T-helper 1 cell treated with Interleukin-12 subunit alpha and Interleukin-12 subunit beta and Interleukin-4 antibody, amounts not matched to agents 30 ng/mL and 1 ng/mL, for 36 hours (primary cell): ENCODE results near the gene TWSG1. TPM values are rescaled to one million over a fixed set of nuclear protein-coding genes. Genes with fewer than 3 reads are reported as not detected.

Source experiments
- intact Hi-C: fragments of 100-400 bp; cut with micrococcal nuclease; formaldehyde crosslinking; loops from one replicate; pipeline ENCODE4 v1.15.1; 2024
- total RNA-seq: library from RNA; stranded (reverse); gene quantifications from 2 replicates; pipeline ENCODE4 v1.2.3, GENCODE V29; 2022

TWSG1 gene
- total RNA-seq = 8.3 and 9.2 TPM in 2 replicates

DNA sequence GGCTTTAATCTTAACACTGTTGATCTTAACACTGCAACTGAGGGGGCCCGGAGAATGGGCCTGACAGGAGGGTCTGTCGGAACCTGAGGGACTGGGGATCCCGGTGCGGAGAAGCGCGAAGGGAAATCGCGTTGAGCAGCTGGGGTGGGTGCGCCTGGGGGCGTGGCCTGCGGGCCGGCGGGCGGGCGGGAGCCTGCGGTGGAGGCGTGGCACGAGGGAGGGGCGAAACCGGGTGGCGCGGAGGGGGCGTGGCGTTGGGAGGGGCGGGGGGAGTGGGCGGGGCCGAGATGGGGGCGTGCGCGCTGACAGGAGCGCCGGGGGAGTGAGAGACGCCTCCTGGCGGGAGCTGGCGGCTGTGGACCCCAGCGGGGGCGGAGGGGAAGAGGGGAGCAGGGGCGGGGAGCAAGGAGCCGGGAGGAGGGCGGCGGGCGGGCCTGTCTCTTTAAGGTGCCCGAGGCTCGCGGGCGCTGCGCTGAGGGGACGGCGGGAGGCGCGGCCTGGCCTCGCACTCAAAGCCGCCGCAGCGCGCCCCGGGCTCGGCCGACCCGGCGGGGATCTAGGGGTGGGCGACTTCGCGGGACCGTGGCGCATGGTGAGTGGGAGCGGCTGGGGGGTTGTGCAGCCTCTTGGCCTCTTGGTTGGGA lies at the start of gene TWSG1:
TWSG1 (plus strand) TSS at position 445 of the 644 bp plus-strand sequence. CDS start 2,457 bp downstream, outside the sequence.
- intact Hi-C loops = loop anchor here (1.0 to 10.0 kb wide), 10 partner anchors 72 to 726 kb away; partner anchors contain the start of genes ANKRD12, NDUFV2, RAB12 and RALBP1

DNA sequence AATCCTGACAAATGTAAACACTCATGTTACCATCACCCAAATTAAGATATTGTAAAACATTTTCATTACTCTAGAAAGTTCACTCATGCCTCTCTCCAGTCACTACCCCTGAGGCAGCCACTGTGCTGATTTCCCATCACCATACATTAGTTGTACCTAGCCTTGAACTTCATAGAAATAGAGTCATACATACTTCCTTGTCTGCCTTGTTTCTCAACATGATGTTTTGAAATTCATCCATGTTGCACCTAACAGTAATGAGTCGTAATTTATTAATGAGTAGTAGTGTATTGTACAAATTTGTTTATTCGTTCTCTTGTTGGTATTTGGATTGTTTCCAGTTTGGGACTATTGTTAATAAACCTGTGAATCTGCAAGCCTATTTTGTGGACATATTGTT lies 49.0 kb upstream of the TWSG1 start:
- intact Hi-C loops = no loop called here

DNA sequence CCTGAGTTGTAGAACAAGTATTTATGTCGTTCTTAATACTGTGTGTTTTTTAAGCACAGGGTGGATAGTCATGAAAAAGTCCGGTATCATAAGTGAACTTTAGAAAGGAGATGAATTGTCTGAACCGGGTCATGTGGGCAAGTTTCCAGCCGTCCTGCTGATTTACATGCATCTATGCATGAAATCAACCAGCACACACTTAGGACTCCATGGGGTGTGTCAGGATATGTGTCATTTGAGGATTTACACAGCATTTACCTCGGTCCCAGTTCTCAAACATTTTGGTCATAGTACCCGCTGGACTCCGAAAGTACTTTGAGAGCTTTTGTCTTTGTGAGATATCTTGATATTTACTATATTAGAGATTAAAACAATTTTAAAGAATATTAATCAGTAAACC lies 47.5 kb upstream of the TWSG1 start:
- intact Hi-C loops = no loop called here

DNA sequence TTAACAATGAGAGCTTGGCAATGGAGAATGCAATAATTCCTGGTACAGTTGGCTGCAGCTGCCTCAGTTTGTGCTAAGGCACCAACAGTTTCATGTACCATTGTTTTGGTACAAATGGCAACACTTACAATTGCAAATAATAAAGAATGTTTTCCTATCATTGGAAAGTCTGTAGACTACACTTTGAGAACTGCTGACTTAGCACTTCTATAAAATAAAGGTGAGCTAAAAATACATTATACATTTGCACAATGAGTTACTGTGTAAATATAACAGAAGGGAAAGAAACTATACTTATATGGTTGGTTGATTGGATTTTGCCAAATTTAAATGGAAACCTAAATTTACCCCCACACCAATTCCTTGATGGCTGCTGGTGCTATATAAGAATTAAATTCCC lies 44.9 kb upstream of the TWSG1 start:
- intact Hi-C loops = no loop called here

DNA sequence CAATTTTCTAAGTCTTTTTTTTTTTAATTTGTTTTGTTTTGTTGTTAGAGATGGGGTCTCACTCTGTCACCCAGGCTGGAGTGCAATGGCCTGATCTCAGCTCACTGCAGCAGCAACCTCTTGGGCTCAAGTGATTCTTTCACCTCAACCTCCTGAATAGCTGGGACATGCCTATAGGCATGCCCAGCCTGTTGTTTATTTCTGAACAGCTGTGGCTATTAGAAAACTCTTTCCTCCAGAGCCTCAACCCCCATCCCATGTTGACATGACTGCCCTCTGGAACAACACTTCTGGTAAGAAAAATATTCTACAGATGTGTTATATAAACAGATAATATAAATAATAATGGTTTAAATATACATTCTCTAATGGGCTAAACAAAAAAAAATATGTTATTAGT lies 44.4 kb upstream of the TWSG1 start:
- intact Hi-C loops = no loop called here

DNA sequence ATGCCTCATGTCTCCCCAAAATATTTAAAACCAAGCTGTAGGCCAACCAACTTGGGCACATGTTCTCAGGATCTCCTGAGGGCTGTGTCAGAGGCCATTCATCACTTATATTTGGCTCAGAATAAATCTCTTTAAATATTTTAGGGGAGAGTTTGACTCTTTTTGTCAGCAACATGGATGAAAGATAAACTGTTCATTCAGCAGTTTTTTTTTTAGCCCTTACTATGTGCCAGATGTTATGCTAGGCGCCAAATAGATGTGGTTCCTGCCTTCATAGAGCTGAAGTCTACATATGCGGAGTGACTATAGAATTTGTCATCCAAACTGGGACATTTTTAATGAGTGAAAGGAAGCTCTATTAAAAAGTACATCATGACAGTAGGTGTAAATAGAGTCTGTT lies 42.5 kb upstream of the TWSG1 start:
- intact Hi-C loops = no loop called here

DNA sequence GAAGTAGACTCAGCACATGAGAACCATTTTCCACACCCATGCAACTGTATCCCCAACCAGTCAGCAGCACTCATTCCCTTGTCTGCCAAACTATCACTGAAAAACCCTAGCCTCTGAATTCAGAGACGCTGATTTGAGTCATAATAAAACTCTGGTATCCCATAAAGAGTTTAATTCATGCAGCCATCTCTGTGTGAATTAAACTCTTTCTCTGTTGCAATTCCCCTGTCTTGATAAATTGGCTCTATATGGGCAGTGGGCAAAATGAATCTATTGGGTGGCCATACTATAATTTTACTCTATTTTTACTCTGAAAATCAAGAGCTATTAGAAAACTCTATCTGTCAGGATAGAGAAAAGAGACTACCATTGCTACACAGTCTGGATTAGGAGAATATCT lies 40.6 kb upstream of the TWSG1 start:
- intact Hi-C loops = no loop called here

DNA sequence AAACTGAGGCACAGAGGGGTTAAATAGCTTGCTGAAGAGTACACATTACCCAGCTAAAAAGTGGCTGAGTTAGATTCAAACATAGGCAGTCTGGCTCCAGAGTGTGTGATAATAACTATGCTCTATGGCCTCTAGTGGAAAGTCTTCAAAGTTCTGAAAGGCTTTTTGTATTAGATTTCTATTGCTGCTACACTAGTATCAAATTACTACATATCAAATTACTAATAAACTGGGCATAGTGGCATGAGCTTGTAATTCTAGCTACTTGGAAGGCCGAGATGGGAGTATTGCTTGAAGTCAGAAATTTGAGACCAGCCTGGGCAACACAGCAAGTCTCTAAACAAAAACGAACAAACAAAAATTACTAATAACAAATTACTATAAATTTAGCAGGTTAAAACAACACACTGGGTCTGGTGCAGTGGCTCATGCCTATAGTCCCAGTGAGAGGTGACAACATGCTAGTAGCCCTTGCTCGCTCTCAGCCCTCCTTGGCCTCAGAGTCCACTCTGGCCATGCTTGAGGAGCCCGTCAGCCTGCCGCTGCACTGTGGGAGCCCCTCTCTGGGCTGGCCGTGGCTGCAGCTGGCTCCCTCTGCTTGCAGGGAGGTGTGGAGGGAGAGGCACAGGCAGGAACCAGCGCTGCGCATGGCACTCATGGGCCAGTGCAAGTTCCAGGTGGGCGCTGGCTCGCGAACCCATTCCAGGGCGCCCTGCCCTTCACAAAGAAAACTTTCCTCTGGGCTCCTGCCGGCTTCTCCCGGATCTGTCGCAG lies 38.2 kb upstream of the TWSG1 start:
- intact Hi-C loops = no loop called here

DNA sequence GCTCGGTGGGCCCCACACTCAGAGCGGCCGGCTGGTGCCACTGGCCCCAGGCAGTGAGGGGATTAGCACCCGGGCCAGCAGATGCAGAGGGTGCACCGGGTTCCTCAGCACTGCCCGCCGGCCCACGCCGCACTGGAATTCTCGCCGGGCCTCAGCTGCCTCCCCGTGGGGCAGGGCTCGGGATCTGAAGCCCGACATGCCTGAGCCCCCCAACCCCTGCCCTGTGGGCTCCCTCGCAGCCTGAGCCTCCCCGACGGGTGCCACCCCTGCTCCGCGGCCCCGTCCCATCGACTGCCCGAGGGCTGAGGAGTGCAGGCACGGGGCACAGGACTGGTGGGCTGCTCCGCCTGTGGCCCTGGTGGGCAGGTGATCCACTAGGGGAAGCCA lies 37.6 kb upstream of the TWSG1 start:
- intact Hi-C loops = no loop called here

DNA sequence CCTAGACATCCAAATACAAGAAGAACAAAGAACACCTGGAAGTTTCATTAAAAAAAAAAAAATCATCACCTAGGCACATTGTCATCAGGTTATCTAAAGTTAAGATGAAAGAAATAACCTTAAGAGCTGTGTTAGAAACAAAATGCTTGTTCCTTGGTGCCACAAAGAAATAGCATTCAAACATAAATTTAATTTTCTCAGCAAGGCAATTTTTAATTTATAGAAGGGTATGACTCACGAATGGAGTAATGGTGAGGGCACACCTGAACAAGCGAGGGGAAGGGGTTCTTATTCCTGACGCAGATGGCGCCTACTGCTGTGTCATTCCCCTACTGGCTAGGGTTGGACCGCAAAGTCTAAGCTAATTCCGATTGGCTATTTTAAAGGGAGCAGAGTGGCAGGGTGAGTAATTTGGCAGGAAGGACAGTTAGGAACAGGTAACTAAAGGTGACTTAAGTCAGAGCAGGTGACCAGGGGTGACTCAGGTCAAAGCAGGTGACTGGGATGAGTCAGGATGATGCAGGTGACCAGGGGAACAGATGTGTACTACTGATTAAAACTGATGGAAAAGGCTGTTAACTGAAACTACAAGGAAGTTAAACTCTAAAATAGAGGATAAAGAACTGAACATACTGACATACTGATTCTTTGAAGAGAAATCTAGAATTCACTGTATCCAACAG lies 30.0 kb upstream of the TWSG1 start:
- intact Hi-C loops = no loop called here

DNA sequence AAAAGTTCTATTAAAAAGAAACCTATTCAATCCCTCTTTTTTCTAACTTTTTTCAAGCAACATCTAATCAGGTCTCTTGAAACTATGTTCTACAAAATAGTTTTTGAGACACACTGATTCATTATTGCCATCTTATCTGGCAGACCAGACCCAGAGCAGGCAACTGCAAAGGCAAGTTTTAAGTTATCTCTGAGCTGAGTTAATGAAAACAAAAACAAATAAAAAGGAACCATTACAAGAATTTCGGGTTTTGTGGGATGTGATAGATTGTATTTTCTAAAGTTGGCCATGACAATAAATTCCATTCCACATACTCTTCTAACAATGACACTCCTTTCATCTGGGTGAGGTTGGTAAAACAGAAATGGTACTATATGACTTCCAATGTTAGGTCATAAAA lies 15.2 kb upstream of the TWSG1 start:
- intact Hi-C loops = no loop called here

DNA sequence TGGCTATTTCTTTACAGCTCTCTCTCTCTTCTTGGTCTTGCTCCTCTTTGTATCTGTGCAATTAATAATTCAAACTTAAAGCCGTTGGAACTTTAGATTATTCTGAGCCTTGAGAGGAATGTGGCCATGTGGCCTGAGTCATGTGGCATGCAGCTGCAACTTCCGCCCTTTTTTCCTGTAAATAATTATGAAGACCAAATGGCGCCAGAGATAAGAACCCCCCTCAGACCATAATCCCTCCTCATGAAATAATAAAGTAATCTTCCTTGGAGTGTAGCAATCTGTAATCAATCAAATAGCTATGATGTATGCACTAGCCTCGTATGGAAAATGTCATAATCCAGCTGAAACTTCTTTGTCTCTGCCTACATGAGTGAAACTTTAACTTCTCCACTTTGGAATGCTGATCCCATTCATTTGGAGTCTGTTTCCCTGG lies 13.5 kb upstream of the TWSG1 start:
- intact Hi-C loops = no loop called here

DNA sequence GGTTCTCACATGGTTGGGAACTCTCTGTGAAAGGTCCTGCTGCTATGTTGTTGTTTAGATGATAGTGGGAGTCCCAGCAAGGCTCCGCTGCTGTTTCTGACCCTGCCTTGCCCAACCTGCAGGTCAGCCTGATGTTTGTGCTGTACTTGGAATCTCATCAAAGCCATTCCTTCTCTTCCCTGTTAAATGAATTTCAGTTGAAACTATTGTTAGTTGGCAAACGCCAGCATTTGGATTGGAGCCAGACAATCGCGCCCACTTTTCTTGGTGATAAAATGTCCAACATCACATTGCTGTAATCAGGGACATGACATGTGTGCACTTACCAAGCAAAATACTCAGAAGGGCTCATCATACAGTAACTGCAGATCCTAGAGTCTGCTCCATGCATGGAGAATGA lies 12.8 kb upstream of the TWSG1 start:
- intact Hi-C loops = no loop called here

DNA sequence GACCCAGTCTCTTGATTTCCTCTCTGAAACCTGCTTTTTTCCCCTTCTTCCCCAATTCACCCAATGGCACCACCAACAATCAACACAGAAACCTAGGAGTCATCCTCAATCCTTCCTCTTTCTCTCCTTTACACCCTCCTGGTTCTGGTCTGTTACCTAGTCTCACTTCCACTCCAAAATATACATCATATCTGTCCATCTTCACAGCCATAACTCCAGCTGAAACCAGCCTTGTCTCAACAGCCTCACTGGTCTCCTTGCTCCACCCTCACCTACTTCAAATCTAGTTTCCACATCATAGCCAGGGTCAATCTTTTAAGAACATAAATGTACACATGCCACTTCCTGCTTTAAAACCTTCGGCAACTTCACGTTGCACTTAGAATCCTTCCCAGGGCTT lies 11.8 kb upstream of the TWSG1 start:
- intact Hi-C loops = no loop called here

DNA sequence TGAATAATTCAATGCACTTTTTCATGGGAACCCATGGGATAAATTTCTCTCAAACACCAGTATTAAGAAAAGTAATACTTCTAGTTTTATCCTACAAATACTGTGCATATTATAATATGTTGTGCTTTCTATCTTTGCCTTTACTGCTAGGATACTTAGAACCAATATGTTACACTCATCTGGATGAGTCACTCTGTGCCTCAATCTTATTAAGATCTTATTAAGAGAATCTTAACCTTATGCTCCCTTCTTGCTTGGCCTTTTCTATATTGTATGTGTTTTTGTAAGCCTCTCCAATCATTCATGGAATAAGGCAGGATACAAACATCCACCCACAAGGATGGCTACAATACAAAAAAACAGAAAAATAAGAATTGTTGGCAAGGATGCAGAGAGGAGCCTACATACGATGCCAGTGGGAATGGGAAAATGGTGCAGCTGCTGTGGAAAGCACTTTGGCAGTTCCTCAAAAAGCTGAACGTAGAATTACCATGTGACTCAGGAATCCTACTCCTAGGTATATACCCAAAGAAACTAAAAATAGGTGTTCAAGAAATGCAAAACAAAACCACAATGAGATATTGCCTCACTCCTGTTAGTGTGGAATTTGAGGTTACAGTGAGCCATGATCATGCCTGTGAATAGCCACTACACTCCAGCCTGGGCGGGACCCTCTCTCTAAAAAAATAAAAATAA lies 10.7 kb upstream of the TWSG1 start:
- intact Hi-C loops = no loop called here

DNA sequence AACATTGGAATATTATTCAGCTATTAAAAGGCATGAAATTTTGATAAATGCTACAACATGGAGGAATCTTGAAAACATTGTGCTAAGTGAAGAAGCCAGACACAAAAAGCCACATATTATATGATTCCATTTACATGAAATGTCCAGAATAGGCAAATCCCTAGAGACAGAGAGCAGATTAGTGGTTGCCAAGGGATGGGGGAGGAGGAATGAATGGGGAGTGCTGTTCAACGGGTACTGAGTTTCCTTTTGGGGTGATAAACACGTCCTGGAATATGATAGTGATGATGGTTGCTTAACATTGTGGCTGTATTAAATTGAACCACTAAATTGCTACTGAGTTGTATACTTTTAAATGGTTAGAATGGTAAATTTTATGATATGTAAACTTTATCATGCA lies 8.9 kb upstream of the TWSG1 start:
- intact Hi-C loops = no loop called here

DNA sequence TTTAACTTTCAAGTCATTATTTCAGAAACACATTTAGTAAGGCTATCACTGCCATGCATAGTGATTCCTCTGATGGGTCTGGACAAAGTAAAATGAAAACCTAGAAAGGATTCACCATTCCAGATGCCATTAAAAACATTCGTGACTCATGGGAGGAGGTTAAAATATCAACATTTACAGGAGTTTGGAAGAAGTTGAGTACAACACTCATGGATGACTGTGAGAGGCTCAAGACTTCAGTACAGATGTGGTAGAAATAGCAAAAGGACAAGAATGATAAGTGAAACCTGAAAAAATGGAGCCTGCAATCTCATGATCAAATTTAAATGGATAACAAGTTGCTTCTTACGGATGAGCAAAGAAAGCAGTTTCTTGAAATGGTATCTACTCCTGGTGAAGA lies 5.8 kb upstream of the TWSG1 start:
- intact Hi-C loops = no loop called here

DNA sequence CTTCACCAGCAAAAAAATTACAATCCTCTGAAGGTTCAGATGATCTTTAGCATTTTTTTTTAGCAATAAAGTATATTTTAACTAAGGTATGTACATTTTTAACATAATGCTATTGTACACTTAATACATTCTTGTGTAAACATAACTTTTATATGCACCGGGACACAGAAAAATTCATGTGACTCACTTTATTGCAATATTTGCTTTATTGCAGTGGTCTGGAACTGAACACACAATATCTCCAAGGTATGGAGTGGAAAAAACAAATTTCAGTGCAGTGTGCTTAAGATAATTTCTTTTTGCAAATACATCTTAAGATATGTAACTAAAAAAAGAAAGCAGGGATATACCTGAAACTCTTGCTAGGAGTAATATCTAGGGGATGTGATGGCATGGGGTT lies 5.1 kb upstream of the TWSG1 start:
- intact Hi-C loops = no loop called here

DNA sequence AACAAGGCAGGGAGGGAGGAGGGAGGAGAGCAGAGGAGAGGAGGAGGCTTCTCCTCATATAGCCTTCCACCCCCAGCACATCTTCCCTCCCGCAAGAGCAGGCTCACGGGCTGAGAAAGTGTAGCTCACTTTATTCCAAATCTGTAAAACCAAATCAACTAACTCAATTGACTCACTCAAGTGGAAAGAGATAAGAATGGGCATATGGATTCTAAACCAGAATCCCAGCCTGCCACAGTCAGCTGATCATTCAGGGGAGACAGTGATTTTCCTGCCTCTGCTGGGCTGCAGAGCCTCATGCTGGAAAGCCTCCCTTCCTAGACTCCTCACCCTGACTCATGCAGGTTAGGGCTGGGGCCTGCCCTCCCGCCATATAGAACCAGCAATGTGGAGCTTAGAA lies 4.2 kb upstream of the TWSG1 start:
- intact Hi-C loops = loop anchor here (5.0 to 10.0 kb wide), 2 partner anchors 68 to 146 kb away; no protein-coding TSS in a partner anchor

DNA sequence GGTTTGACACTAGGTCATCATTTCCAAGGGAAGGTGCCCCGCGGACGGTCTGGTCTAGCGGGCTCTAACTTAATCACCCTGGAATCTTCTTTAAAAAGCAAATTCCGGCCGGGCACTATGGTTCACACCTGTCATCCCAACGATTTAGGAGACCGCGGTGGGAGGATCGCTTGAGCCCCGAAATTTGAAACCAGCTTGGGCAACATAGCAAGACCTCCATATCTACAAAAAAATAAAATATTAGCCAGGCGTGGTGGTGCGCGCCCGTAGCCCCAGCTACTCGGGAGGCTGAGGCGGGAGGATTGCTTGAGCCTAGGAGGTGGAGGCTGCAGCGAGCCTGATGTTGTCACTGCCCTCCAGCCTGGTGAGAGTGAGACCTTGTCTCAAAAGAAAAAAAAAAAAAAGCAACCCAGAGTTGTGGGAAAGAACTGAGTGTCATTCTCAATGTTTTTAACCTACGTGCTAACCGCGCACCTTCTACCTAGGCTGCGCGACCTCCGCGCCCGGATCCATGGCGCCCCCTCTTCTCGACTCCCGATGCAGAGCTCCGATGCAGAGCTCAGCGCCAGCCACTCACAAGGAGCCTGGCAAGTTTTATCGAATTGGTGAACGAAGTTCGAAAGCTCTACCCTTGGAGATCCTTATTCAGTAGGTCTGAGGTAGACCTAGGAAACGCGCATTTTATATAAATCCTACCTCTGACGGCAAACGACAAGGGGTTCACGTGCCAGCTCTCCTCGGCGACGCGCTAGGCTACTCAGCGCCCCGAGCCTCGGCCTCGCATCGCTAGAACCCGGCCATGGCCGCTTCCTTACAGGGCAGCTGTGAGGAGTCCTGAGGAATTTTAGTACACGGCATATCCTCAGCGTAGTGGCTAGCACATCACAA lies 888 bp upstream of the TWSG1 start:
- intact Hi-C loops = loop anchor here (1.0 to 10.0 kb wide), 10 partner anchors 71 to 725 kb away; partner anchors contain the start of genes ANKRD12, NDUFV2, RAB12 and RALBP1
